ENCODE data around the gene ASB6.

DNA sequence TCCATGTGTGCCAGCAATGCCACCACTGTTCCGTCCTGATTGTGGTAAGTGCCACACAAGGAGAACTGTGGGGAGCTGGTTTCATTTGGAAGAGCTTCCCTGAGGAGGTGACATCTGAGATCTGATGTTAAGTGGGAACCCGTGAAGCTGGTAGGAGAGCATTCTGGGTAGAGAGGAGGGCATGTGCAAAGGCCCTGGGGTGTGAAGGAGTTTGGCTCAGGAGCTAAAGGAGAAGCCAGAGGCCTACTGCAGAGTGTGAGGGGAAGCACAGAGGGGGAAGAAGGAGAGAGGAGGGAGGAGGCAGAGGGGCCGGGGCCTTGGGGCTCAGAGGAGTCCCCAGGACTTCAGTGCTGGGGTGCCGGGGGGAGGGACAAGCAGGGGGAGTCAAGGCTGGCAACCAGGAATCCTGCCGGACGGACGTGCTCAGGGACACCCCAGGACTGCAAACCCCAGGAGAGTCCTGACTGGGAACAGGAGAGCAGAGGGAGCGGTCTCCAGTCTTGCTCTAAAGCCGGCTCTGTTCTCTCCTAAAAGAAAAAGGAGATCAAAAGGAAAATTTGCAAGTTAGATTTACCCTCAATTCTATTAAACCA is 40.8 kb downstream of the ASB6 start:
- TF ChIP-seq, protein P1, sequence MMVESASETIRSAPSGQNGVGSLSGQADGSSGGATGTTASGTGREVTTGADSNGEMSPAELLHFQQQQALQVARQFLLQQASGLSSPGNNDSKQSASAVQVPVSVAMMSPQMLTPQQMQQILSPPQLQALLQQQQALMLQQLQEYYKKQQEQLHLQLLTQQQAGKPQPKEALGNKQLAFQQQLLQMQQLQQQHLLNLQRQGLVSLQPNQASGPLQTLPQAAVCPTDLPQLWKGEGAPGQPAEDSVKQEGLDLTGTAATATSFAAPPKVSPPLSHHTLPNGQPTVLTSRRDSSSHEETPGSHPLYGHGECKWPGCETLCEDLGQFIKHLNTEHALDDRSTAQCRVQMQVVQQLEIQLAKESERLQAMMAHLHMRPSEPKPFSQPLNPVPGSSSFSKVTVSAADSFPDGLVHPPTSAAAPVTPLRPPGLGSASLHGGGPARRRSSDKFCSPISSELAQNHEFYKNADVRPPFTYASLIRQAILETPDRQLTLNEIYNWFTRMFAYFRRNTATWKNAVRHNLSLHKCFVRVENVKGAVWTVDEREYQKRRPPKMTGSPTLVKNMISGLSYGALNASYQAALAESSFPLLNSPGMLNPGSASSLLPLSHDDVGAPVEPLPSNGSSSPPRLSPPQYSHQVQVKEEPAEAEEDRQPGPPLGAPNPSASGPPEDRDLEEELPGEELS (CRISPR knock-in tag; IDR thresholded peaks at IDR 0.05) = no peak
- TF ChIP-seq, protein P2, sequence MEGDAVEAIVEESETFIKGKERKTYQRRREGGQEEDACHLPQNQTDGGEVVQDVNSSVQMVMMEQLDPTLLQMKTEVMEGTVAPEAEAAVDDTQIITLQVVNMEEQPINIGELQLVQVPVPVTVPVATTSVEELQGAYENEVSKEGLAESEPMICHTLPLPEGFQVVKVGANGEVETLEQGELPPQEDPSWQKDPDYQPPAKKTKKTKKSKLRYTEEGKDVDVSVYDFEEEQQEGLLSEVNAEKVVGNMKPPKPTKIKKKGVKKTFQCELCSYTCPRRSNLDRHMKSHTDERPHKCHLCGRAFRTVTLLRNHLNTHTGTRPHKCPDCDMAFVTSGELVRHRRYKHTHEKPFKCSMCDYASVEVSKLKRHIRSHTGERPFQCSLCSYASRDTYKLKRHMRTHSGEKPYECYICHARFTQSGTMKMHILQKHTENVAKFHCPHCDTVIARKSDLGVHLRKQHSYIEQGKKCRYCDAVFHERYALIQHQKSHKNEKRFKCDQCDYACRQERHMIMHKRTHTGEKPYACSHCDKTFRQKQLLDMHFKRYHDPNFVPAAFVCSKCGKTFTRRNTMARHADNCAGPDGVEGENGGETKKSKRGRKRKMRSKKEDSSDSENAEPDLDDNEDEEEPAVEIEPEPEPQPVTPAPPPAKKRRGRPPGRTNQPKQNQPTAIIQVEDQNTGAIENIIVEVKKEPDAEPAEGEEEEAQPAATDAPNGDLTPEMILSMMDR (IDR thresholded peaks at IDR 0.05) = no peak
- no peak for TF ChIP-seq NR3C1 (CRISPR knock-in tag; conservative IDR thresholded peaks at IDR 0.05; ENCODE audit: low read depth)
